ENCODE data around the gene PACRG. TPM values are rescaled to one million over a fixed set of nuclear protein-coding genes. Genes with fewer than 3 reads are reported as not detected.

Gene PACRG
- total and polyA plus RNA-seq, 9 donors: 2.5 to 33.1 (median 3.8) TPM

- intact Hi-C loops (cut with DNase I): no loop called here
- no peak overlapping the region for H3K4me3 ChIP-seq
- WGBS, 3 donors: 76 to 82% (median 81%) methylated on average over 8 of the region's 8 CpGs
- TF ChIP-seq CTCF (IDR thresholded peaks at IDR 0.05) (no peak), POLR2A (IDR thresholded peaks at IDR 0.05) (no peak), EP300 (IDR thresholded peaks at IDR 0.05) (no peak)
- H3K36me3 ChIP-seq: no peaks in the 10 kb centered on the region
- peaks cover 3% of the 10 kb centered on the region for H3K27me3 ChIP-seq
- DNase-seq: no peak
- no peaks in the 10 kb centered on the region for H3K4me1 ChIP-seq (ENCODE audit: insufficient read depth)
- no peak overlapping the region for H3K27ac ChIP-seq
- no peaks in the 10 kb centered on the region for H3K9me3 ChIP-seq
Observed at GRCh38 chr6:163085861-163086623, 358.3 kb downstream of the PACRG start.

- H3K36me3 ChIP-seq: no peaks in the 10 kb centered on the region
- no peak overlapping the region for H3K27ac ChIP-seq
- peaks cover 3% of the 10 kb centered on the region for H3K27me3 ChIP-seq
- WGBS, 3 donors: 56 to 73% (median 72%) methylated on average over 1 of the region's 1 CpG
- intact Hi-C loops (cut with DNase I): no loop called here
- DNase-seq: no peak
- no peaks in the 10 kb centered on the region for H3K9me3 ChIP-seq
- no peak for TF ChIP-seq CTCF (IDR thresholded peaks at IDR 0.05)
- H3K4me3 ChIP-seq: no peak overlapping the region
- H3K4me1 ChIP-seq (ENCODE audit: insufficient read depth): no peaks in the 10 kb centered on the region
Observed at GRCh38 chr6:163086624-163086920, 358.8 kb downstream of the PACRG start.

- intact Hi-C loops (cut with DNase I): no loop called here
- Histone ChIP-seq H3K9me3 (no peaks in the 10 kb centered on the region), H3K36me3 (no peaks in the 10 kb centered on the region), H3K4me3 (no peak overlapping the region), H3K4me1 (ENCODE audit: insufficient read depth) (no peaks in the 10 kb centered on the region), H3K27ac (no peak overlapping the region), H3K27me3 (no peaks in the 10 kb centered on the region)
- no peak for DNase-seq
- TF ChIP-seq POLR2A (IDR thresholded peaks at IDR 0.05) (no peak), CTCF (IDR thresholded peaks at IDR 0.05) (no peak), EP300 (IDR thresholded peaks at IDR 0.05) (no peak)
Observed at GRCh38 chr6:163087981-163088380, 360.2 kb downstream of the PACRG start.

- WGBS, 3 donors: 68 to 71% (median 70%) methylated on average over 7 of the region's 7 CpGs
- no peaks in the 10 kb centered on the region for H3K4me1 ChIP-seq (ENCODE audit: insufficient read depth)
- no peak overlapping the region for H3K27ac ChIP-seq
- H3K4me3 ChIP-seq: no peak overlapping the region
- no peaks in the 10 kb centered on the region for H3K36me3 ChIP-seq
- DNase-seq: no peak
- intact Hi-C loops (cut with DNase I): no loop called here
- H3K27me3 ChIP-seq: no peaks in the 10 kb centered on the region
- TF ChIP-seq EP300 (IDR thresholded peaks at IDR 0.05): no peak
- no peak for TF ChIP-seq POLR2A (IDR thresholded peaks at IDR 0.05)
- TF ChIP-seq CTCF (IDR thresholded peaks at IDR 0.05): no peak
- no peaks in the 10 kb centered on the region for H3K9me3 ChIP-seq
Observed at GRCh38 chr6:163092876-163093275, 365.1 kb downstream of the PACRG start.

Measured in ovary (tissue), 9 donors.